SK-N-MC (cell line): ENCODE measurements around the gene ACTL7A.
"Not testable (repeated sequence)": the region's sequence is repeated elsewhere in the genome, so short reads cannot be mapped to it uniquely, and the experiment has no call there.

Experiments
- DNase-seq: peaks from one replicate; pipeline ENCODE4 v3.0.0-alpha.2; 2011; ENCODE audit warnings: low read depth, low spot score
- H3K27ac ChIP-seq: fragments of 200-600 bp; sonication (generic); 2 replicates; pipeline ENCODE4 v1.5.1; 2016; ENCODE audit warnings: mixed run types
- H3K36me3 ChIP-seq: fragments of 200-600 bp; sonication (generic); 2 replicates; pipeline ENCODE4 v1.6.1; 2017; ENCODE audit warnings: antibody characterized with exemption, low read length, mixed read lengths; ENCODE audit not compliant: insufficient read depth
- H3K4me3 ChIP-seq: fragments of 200-600 bp; sonication (generic); 2 replicates; pipeline ENCODE4 v1.5.1; 2016
- H3K9ac ChIP-seq: fragments of 200-600 bp; sonication (generic); 2 replicates; pipeline ENCODE4 v1.8.0; 2017; ENCODE audit warnings: mixed run types, mixed read lengths; ENCODE audit not compliant: insufficient read length
- H3K9me3 ChIP-seq: fragments of 200-600 bp; sonication (generic); 2 replicates; pipeline ENCODE4 v1.6.1; 2017; ENCODE audit warnings: low read depth, mild to moderate bottlenecking, antibody characterized with exemption, low read length, moderate library complexity, mixed read lengths
- EZH2 ChIP-seq: fragments of 200-600 bp; sonication (generic); IDR thresholded peaks from one replicate; pipeline ENCODE4 v1.6.1; 2017; ENCODE audit warnings: antibody characterized with exemption
- FOXP2 ChIP-seq: optimal IDR thresholded peaks from 2 replicates; pipeline ENCODE3; 2011; ENCODE audit warnings: mild to moderate bottlenecking, moderate library complexity; ENCODE audit not compliant: insufficient read depth; ENCODE audit errors: extremely low read length, control extremely low read depth
- POLR2AphosphoS5 ChIP-seq: IDR thresholded peaks from 2 replicates; pipeline ENCODE4 v1.6.1; 2012; ENCODE audit warnings: mild to moderate bottlenecking, low read depth, low read length, borderline replicate concordance

Gene ACTL7A

DNA sequence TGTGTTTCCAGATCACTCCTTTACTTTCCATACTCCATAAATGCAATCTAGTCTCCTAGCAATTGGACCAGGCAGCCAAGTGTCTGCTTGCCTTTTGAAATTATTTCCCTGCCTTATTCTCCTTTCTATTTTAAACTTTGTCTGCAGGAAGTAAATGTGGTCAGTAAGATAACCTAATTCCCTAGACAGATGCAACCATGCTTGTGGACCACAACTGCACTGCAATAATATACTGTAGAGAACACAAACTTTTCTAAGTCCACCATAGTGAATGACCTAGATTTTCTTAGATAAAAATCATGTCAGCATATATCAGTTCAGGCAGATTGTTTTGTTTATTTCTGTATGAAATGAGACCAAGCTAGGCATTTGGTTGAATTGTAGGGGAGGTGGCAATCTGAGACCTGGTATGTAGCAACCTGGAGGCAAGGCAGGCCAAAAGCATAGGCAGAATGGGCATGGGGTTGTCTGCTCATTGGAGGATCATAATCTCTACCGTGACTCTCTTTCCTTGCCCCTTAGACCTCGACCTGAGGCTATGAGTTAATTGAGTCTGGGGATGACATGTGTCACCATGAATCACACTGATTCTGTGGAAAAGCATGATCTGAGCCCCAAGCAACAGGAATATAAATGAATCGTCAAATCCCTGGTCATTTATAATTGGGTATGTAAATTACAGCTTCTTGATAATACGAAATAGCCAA is 27.0 kb upstream of the ACTL7A start:
- Histone ChIP-seq H3K4me3 (no peak overlapping the region), H3K9ac (no peak overlapping the region), H3K36me3 (no peaks in the 10 kb centered on the region), H3K27ac (no peak overlapping the region), H3K9me3 (no peaks in the 10 kb centered on the region)
- TF ChIP-seq FOXP2: no peak
- no peak for TF ChIP-seq POLR2AphosphoS5
- no peak for TF ChIP-seq EZH2
- DNase-seq: no peak

DNA sequence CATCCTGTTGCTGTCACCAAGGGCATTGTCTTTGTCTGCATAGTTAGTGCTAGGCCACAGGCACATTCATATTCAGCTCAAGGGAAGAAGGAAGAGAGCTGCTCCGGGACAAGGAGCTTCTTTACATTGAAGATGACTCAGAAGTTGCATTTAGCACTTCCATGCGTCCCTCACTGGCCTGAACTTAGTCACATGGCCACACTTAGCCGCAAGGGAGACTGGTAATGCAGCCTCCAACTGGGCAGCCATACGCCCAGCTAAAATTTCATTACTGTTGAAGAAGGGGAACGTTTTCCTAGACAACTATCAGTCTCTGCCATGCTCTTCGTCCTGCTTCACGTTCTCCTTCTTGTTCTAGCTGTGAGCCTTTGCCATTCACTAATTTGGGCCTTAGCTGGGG is 26.2 kb upstream of the ACTL7A start:
- H3K9me3 ChIP-seq: no peaks in the 10 kb centered on the region
- TF ChIP-seq POLR2AphosphoS5 (no peak), FOXP2 (no peak), EZH2 (no peak)
- no peak overlapping the region for H3K4me3 ChIP-seq
- H3K9ac ChIP-seq: no peak overlapping the region
- H3K36me3 ChIP-seq: no peaks in the 10 kb centered on the region
- no peak overlapping the region for H3K27ac ChIP-seq
- DNase-seq: no peak

GRCh38 chr9:108836319-108836718 is 25.7 kb upstream of the ACTL7A start:
- TF ChIP-seq POLR2AphosphoS5 (no peak), FOXP2 (no peak), EZH2 (no peak)
- Histone ChIP-seq H3K4me3 (no peak overlapping the region), H3K9ac (no peak overlapping the region), H3K27ac (no peak overlapping the region), H3K36me3 (no peaks in the 10 kb centered on the region), H3K9me3 (no peaks in the 10 kb centered on the region)
- no peak for DNase-seq

DNA sequence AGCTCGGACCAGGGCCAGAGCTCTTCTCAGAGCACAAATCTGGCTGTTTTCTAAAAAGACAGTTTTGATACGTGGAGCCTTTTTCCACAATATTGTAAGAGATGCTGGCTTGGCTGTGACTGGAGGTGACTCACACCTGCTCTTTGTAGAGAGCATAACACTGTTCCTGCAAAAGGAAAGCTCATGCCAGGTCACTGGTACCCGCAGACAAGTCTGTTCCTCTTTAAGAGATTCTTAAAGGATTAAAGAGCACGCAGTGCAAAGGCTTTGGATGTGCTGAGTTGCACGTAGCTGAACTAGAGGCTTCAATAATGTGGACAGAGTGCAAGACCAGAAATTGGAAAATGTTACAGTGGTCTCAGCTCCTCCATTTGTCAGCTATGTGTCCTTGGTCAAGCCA is 25.3 kb upstream of the ACTL7A start:
- Histone ChIP-seq H3K27ac (no peak overlapping the region), H3K9me3 (no peaks in the 10 kb centered on the region), H3K36me3 (no peaks in the 10 kb centered on the region), H3K9ac (no peak overlapping the region), H3K4me3 (no peak overlapping the region)
- TF ChIP-seq FOXP2: no peak
- TF ChIP-seq EZH2: no peak
- TF ChIP-seq POLR2AphosphoS5: no peak
- no peak for DNase-seq

DNA sequence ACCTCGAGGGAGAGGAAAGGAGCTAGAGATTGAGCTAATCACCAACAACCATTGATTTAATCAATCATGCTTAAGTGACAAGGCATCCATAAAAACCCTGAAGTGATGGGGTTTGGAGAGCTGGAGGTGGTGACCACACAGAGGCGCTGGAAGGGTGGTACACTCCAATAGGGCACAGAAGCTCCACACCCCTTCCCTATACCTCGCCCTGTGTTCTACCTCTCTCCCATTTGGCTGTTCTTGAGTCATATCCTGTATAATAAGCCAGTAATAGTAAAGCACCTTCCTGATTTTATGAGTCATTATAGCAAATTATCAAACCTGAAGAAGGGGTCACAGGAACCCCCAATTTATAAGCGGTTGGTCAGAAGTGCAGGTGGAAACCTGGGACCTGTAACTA is 24.5 kb upstream of the ACTL7A start:
- Histone ChIP-seq H3K9me3 (no peaks in the 10 kb centered on the region), H3K27ac (no peak overlapping the region), H3K9ac (no peak overlapping the region), H3K36me3 (no peaks in the 10 kb centered on the region), H3K4me3 (no peak overlapping the region)
- TF ChIP-seq POLR2AphosphoS5 (no peak), FOXP2 (no peak), EZH2 (no peak)
- no peak for DNase-seq

DNA sequence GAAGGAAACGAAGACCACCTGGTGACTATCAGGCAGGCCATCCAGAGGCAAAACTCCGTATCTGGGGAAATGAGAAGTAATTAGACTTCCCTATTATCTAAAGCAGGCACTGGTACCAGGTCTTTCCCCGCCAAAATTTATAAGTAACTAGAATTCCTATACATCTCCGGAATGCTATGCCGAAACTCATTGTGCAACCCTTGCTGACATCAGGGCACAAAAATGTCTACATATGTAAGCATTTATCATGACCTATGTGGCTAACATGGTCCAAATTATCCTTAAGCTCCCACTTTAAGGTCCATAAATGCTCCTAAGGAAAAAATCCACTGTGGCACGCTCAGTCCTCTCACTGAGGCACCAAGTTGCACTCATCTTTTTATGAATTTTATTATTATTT is 24.0 kb upstream of the ACTL7A start:
- DNase-seq: no peak
- no peak for TF ChIP-seq POLR2AphosphoS5
- TF ChIP-seq FOXP2: no peak
- TF ChIP-seq EZH2: no peak
- Histone ChIP-seq H3K27ac (no peak overlapping the region), H3K9ac (no peak overlapping the region), H3K9me3 (no peaks in the 10 kb centered on the region), H3K36me3 (no peaks in the 10 kb centered on the region), H3K4me3 (no peak overlapping the region)

GRCh38 chr9:108839561-108839960 is 22.5 kb upstream of the ACTL7A start:
- H3K9ac ChIP-seq, H3K9me3 ChIP-seq, H3K4me3 ChIP-seq, H3K36me3 ChIP-seq, DNase-seq, H3K27ac ChIP-seq: not testable (repeated sequence)

DNA sequence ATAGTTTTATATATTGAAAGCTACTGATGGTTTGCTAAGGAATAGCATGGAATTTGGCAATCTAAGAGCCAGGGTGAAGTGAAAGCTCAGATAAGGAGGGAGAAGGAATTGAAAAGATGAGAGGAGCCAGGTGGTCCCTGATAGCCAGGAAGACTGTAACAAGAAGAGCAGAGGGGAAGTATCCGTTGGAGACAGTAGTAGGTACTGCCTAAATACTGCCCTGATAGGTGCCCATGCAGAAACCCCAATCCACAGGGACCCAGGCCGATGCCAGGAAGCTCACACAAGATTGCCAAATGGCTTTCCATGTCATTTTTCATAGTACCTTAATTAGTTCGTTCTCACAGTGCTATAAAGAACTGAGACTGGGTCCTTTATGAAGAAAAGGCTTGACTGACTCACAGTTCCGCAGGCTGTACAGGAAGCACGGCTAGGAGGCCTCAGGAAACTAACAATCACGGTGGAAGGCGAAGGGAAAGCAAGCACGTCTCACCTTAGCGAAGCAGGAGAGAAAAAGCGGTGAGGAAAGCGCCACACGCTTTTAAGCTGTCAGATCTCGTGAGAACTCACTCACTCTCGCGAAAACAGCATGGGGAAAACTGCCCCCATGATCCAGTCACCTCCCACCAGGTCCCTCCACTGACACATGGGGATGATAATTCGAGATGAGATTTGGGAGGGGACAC is 19.3 kb upstream of the ACTL7A start:
- no peak for DNase-seq
- Histone ChIP-seq H3K36me3 (no peaks in the 10 kb centered on the region), H3K9ac (no peak overlapping the region), H3K9me3 (no peaks in the 10 kb centered on the region), H3K27ac (no peak overlapping the region), H3K4me3 (no peak overlapping the region)
- TF ChIP-seq EZH2 (no peak), FOXP2 (no peak), POLR2AphosphoS5 (no peak)

GRCh38 chr9:108844391-108844790 is 17.7 kb upstream of the ACTL7A start:
- DNase-seq: no peak
- H3K9ac ChIP-seq: no peak overlapping the region
- no peaks in the 10 kb centered on the region for H3K36me3 ChIP-seq
- no peaks in the 10 kb centered on the region for H3K9me3 ChIP-seq
- no peak overlapping the region for H3K4me3 ChIP-seq
- no peak overlapping the region for H3K27ac ChIP-seq
- TF ChIP-seq EZH2: no peak
- TF ChIP-seq FOXP2: no peak
- TF ChIP-seq POLR2AphosphoS5: no peak
